Esophagus (tissue), 2 donors: ENCODE results near the gene RAF1. TPM values are rescaled to one million over a fixed set of nuclear protein-coding genes. Genes with fewer than 3 reads are reported as not detected.

Experiments
- H3K27ac ChIP-seq, 2 donors: one replicate each; pipeline ENCODE4 v1.5.1; 2013; ENCODE audit warnings: low read depth in 2 of 2, mild to moderate bottlenecking in 2 of 2, inconsistent platforms in 1 of 2, low read length in 1 of 2, moderate library complexity in 1 of 2
- H3K27me3 ChIP-seq, 2 donors: one replicate each; pipeline ENCODE4 v1.6.1; 2013; ENCODE audit warnings: low read length in 2 of 2, control low read depth in 1 of 2, mild to moderate bottlenecking in 1 of 2; ENCODE audit not compliant: insufficient read depth in 2 of 2, control insufficient read depth in 1 of 2
- H3K36me3 ChIP-seq, 2 donors: one replicate each; pipeline ENCODE4 v1.6.1; 2013; ENCODE audit warnings: low read length in 1 of 2; ENCODE audit not compliant: control insufficient read depth in 2 of 2, insufficient read depth in 2 of 2
- H3K4me1 ChIP-seq, 2 donors: one replicate each; pipeline ENCODE4 v1.6.1; 2013; ENCODE audit warnings: low read length in 1 of 2; ENCODE audit not compliant: control insufficient read depth in 2 of 2, insufficient read depth in 2 of 2
- H3K4me3 ChIP-seq, 2 donors: one replicate each; pipeline ENCODE4 v1.5.1; 2013; ENCODE audit warnings: low read length in 2 of 2, mild to moderate bottlenecking in 2 of 2, low read depth in 1 of 2, moderate library complexity in 1 of 2
- H3K9me3 ChIP-seq, 2 donors: one replicate each; pipeline ENCODE4 v1.6.1; 2013; ENCODE audit warnings: mild to moderate bottlenecking in 2 of 2, low read depth in 1 of 2, low read length in 1 of 2, moderate library complexity in 1 of 2; ENCODE audit not compliant: control insufficient read depth in 2 of 2, insufficient read depth in 1 of 2
- WGBS, 2 donors: extraction: QIAGEN DNeasy Blood & Tissue Kit; methylation state at CpG; one replicate each; pipeline ENCODE4 v1.1.7; 2013; 5-methylcytosine and 5-hydroxymethylcytosine counted together
- polyA plus RNA-seq, 2 donors: library from polyadenylated mRNA; stranded (reverse); fragments of 200-250 nt; gene quantifications; one replicate each; pipeline ENCODE4 v1.2.3, GENCODE V29; 2013
- donor health status: healthy with polysubstance abuse.
- donor health status: Bipolar disorder and iron deficiency.

Gene RAF1
- polyA plus RNA-seq, 2 donors = 52.3 to 65.3 TPM

- Histone ChIP-seq H3K4me1 (peaks cover 0 to 2% of the 10 kb centered on the region in 2 donors), H3K4me3 (no peak overlapping the region), H3K36me3 (peaks cover 20 to 45% of the 10 kb centered on the region in 2 donors), H3K9me3 (no peaks in the 10 kb centered on the region), H3K27me3 (no peaks in the 10 kb centered on the region), H3K27ac (peak overlapping the region in 1 of 2 donors; percentile 35)
- WGBS, 2 donors = 49 to 54% methylated on average over 3 of the region's 3 CpGs
Observed at GRCh38 chr3:12579905-12580304, 84.0 kb downstream of the RAF1 start.

- peaks cover 20 to 45% of the 10 kb centered on the region in 2 donors for H3K36me3 ChIP-seq
- H3K27ac ChIP-seq = no peak overlapping the region
- no peaks in the 10 kb centered on the region for H3K9me3 ChIP-seq
- no peak overlapping the region for H3K4me3 ChIP-seq
- peaks cover 0 to 2% of the 10 kb centered on the region in 2 donors for H3K4me1 ChIP-seq
- no peaks in the 10 kb centered on the region for H3K27me3 ChIP-seq
- WGBS, 2 donors = 87 to 89% methylated on average over 3 of the region's 3 CpGs
Observed at GRCh38 chr3:12579456-12579855, 84.5 kb downstream of the RAF1 start.

GRCh38 chr3:12578742-12579141, 85.2 kb downstream of the RAF1 start:
- no peaks in the 10 kb centered on the region for H3K9me3 ChIP-seq
- WGBS, 2 donors = 73 to 78% methylated on average over 2 of the region's 2 CpGs
- H3K4me1 ChIP-seq = peaks cover 0 to 2% of the 10 kb centered on the region in 2 donors
- no peak overlapping the region for H3K4me3 ChIP-seq
- no peak overlapping the region for H3K27ac ChIP-seq
- H3K27me3 ChIP-seq = no peaks in the 10 kb centered on the region
- peaks cover 18 to 42% of the 10 kb centered on the region in 2 donors for H3K36me3 ChIP-seq

- Histone ChIP-seq H3K27me3 (no peaks in the 10 kb centered on the region), H3K4me1 (peaks cover 0 to 2% of the 10 kb centered on the region in 2 donors), H3K27ac (no peak overlapping the region), H3K4me3 (no peak overlapping the region), H3K9me3 (no peaks in the 10 kb centered on the region), H3K36me3 (peaks cover 12 to 41% of the 10 kb centered on the region in 2 donors)
- WGBS, 2 donors = 95 to 96% methylated on average over 5 of the region's 5 CpGs
Observed at GRCh38 chr3:12577379-12577778, 86.5 kb downstream of the RAF1 start.

- WGBS, 2 donors = 62 to 69% methylated on average over 7 of the region's 7 CpGs
- H3K36me3 ChIP-seq = peaks cover 29 to 39% of the 10 kb centered on the region in 2 donors
- no peak overlapping the region for H3K4me3 ChIP-seq
- H3K4me1 ChIP-seq = peaks cover 0 to 2% of the 10 kb centered on the region in 2 donors
- H3K9me3 ChIP-seq = no peaks in the 10 kb centered on the region
- H3K27ac ChIP-seq = no peak overlapping the region
- no peaks in the 10 kb centered on the region for H3K27me3 ChIP-seq
Observed at GRCh38 chr3:12574661-12575060, 89.3 kb downstream of the RAF1 start.

- H3K27ac ChIP-seq = no peak overlapping the region
- no peaks in the 10 kb centered on the region for H3K9me3 ChIP-seq
- H3K4me3 ChIP-seq = no peak overlapping the region
- 95 to 97% methylated on average over 6 of the region's 6 CpGs for WGBS, 2 donors
- H3K36me3 ChIP-seq = peaks cover 29 to 38% of the 10 kb centered on the region in 2 donors
- H3K4me1 ChIP-seq = no peaks in the 10 kb centered on the region
- H3K27me3 ChIP-seq = no peaks in the 10 kb centered on the region
Observed at GRCh38 chr3:12574131-12574530, 89.8 kb downstream of the RAF1 start.

- Histone ChIP-seq H3K4me3 (no peak overlapping the region), H3K36me3 (peaks cover 29 to 38% of the 10 kb centered on the region in 2 donors), H3K9me3 (no peaks in the 10 kb centered on the region), H3K4me1 (no peaks in the 10 kb centered on the region), H3K27me3 (no peaks in the 10 kb centered on the region), H3K27ac (no peak overlapping the region)
- WGBS, 2 donors = 94 to 95% methylated on average over 11 of the region's 11 CpGs
Observed at GRCh38 chr3:12571986-12572385, 91.9 kb downstream of the RAF1 start.

GRCh38 chr3:12569836-12570235, 94.1 kb downstream of the RAF1 start:
- no peak overlapping the region for H3K27ac ChIP-seq

GRCh38 chr3:12568747-12569146, 95.2 kb downstream of the RAF1 start:
- peaks cover 17 to 21% of the 10 kb centered on the region in 2 donors for H3K36me3 ChIP-seq
- no peak overlapping the region for H3K4me3 ChIP-seq
- WGBS, 2 donors = 54 to 66% methylated on average over 3 of the region's 3 CpGs
- no peaks in the 10 kb centered on the region for H3K9me3 ChIP-seq
- H3K4me1 ChIP-seq = no peaks in the 10 kb centered on the region
- no peaks in the 10 kb centered on the region for H3K27me3 ChIP-seq
- H3K27ac ChIP-seq = no peak overlapping the region

More at GRCh38 chr3:12569836-12570235, 94.1 kb downstream of the RAF1 start:
- no peaks in the 10 kb centered on the region for H3K9me3 ChIP-seq
- peaks cover 24 to 28% of the 10 kb centered on the region in 2 donors for H3K36me3 ChIP-seq
- no peaks in the 10 kb centered on the region for H3K27me3 ChIP-seq
- H3K4me3 ChIP-seq = no peak overlapping the region
- H3K4me1 ChIP-seq = no peaks in the 10 kb centered on the region
- 88% methylated on average over 6 of the region's 6 CpGs for WGBS, 2 donors

GRCh38 chr3:12566976-12567375, 96.9 kb downstream of the RAF1 start:
- H3K9me3 ChIP-seq = no peaks in the 10 kb centered on the region
- peaks cover 0 to 3% of the 10 kb centered on the region in 2 donors for H3K4me1 ChIP-seq
- no peak overlapping the region for H3K27ac ChIP-seq
- peaks cover 13% of the 10 kb centered on the region in 2 donors for H3K36me3 ChIP-seq
- H3K4me3 ChIP-seq = no peak overlapping the region
- H3K27me3 ChIP-seq = no peaks in the 10 kb centered on the region
